HEK293T (cell line): ENCODE data around the gene SLC11A1.

Experiments used
- ARNT ChIP-seq: fragments of 450-650 bp; IDR thresholded peaks from 2 replicates; pipeline ENCODE4 v1.6.1; 2017; ENCODE audit warnings: mild to moderate bottlenecking
- BHLHE40 ChIP-seq: fragments of 450-650 bp; IDR thresholded peaks from 2 replicates; pipeline ENCODE4 v1.6.1; 2016; ENCODE audit warnings: mild to moderate bottlenecking, moderate library complexity, borderline replicate concordance
- CTBP1 ChIP-seq: fragments of 450-650 bp; IDR thresholded peaks from 2 replicates; pipeline ENCODE4 v1.6.1; 2016; ENCODE audit warnings: borderline replicate concordance
- ELF4 ChIP-seq: fragments of 450-650 bp; IDR thresholded peaks from 2 replicates; pipeline ENCODE4 v1.6.1; 2017; ENCODE audit warnings: antibody characterized with exemption
- FOXA1 ChIP-seq: fragments of 450-650 bp; IDR thresholded peaks from 2 replicates; pipeline ENCODE4 v1.6.1; 2016; ENCODE audit warnings: mild to moderate bottlenecking
- FOXK2 ChIP-seq: fragments of 450-650 bp; IDR thresholded peaks from 2 replicates; pipeline ENCODE4 v1.6.1; 2016; ENCODE audit warnings: mild to moderate bottlenecking
- FOXM1 ChIP-seq: fragments of 450-650 bp; IDR thresholded peaks from 2 replicates; pipeline ENCODE4 v1.6.1; 2017; ENCODE audit warnings: mild to moderate bottlenecking, borderline replicate concordance
- HDGF ChIP-seq: fragments of 450-650 bp; IDR thresholded peaks from 2 replicates; pipeline ENCODE4 v1.6.1; 2017; ENCODE audit warnings: antibody characterized with exemption, borderline replicate concordance
- NFRKB ChIP-seq: fragments of 450-650 bp; IDR thresholded peaks from 2 replicates; pipeline ENCODE4 v1.6.1; 2016; ENCODE audit warnings: mild to moderate bottlenecking, moderate library complexity
- SP1 ChIP-seq: fragments of 450-650 bp; IDR thresholded peaks from 2 replicates; pipeline ENCODE4 v1.6.1; 2017
- SUZ12 ChIP-seq: fragments of 450-650 bp; IDR thresholded peaks from 2 replicates; pipeline ENCODE4 v1.6.1; 2016; ENCODE audit warnings: mild to moderate bottlenecking
- TARDBP ChIP-seq: fragments of 450-650 bp; IDR thresholded peaks from 2 replicates; pipeline ENCODE4 v1.6.1; 2016
- ZNF384 ChIP-seq: fragments of 450-650 bp; IDR thresholded peaks from 2 replicates; pipeline ENCODE4 v1.6.1; 2016
- TF ChIP-seq, protein P1 (sequence below): fragments of 450-650 bp; IDR thresholded peaks from 2 replicates; pipeline ENCODE4 v1.6.1; 2016

DNA sequence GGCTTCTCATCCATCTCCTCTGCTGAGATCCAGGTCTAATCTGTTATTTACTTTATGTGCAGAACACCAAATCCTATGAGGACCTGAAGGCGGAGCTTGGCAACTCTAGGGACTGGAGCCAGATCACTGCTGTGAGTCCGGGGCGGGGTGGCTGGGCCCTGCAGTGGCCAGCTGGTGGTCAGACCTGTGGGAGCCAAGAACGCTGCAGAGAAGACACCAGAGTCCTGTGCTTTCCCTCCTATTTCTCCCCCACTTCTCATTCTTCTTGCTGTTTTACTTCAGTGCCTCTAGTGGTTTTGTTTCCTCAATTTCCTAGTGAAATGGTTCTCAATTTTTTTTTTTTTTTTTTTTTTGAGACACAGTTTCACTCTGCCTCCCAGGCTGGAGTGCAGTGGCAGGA, 56.5 kb downstream of the SLC11A1 start:
- TF ChIP-seq SUZ12 (no peak), NFRKB (no peak), TARDBP (no peak), FOXK2 (no peak), ZNF384 (no peak), ELF4 (no peak), SP1 (no peak), ARNT (no peak), FOXA1 (no peak), FOXM1 (no peak), HDGF (no peak), CTBP1 (no peak), BHLHE40 (no peak)
- TF ChIP-seq, protein P1, sequence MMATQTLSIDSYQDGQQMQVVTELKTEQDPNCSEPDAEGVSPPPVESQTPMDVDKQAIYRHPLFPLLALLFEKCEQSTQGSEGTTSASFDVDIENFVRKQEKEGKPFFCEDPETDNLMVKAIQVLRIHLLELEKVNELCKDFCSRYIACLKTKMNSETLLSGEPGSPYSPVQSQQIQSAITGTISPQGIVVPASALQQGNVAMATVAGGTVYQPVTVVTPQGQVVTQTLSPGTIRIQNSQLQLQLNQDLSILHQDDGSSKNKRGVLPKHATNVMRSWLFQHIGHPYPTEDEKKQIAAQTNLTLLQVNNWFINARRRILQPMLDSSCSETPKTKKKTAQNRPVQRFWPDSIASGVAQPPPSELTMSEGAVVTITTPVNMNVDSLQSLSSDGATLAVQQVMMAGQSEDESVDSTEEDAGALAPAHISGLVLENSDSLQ: no peak
